ENCODE results near the gene TCN2. TPM values are rescaled to one million over a fixed set of nuclear protein-coding genes. Genes with fewer than 3 reads are reported as not detected.

TCN2 gene
- total and polyA plus RNA-seq, 2 of the 4 experiments (the other 2 are of a cell fraction) = 1.3 to 3.6 TPM

GRCh38 chr22:30607300-30607930 is 441 bp downstream of the TCN2 start:
- Histone ChIP-seq H2BK15ac (ENCODE audit: low read depth, low read length) (peak overlapping the region; percentile 27; the same call in 1 of the 3 replicates), H3K4me1 (ENCODE audit: control insufficient read depth, insufficient read depth, low read length) (peaks cover 14% of the 10 kb centered on the region), H2BK120ac (ENCODE audit: low read depth, low read length) (peak overlapping the region; percentile 50; the same call in 1 of the 2 replicates), H3K79me1 (ENCODE audit: low read depth in 1 of 2, low read length in 2 of 2) (no peaks in the 10 kb centered on the region; a peak in 1 of 4 replicates), H3K9ac (ENCODE audit: low read depth, low read length) (peak overlapping the region; percentile 53; the same call in 1 of the 2 replicates), H3K4me2 (ENCODE audit: low read depth, low read length) (peak overlapping the region; percentile 92), H3K23ac (ENCODE audit: low read depth, low read length) (peak overlapping the region; percentile 14; the same call in 1 of the 2 replicates), H4K8ac (ENCODE audit: low read depth in 2 of 2, low read length in 2 of 2) (peak overlapping the region; percentile 79 to 93), H3K36me3 (ENCODE audit: control insufficient read depth, insufficient read depth, low read length) (no peaks in the 10 kb centered on the region), H3K9me1 (ENCODE audit: insufficient read depth, low read length) (peaks cover 14% of the 10 kb centered on the region), H2AFZ (replicated peaks; ENCODE audit: low read length, poor library complexity) (peak overlapping the region; percentile 94), H3K9me3 (ENCODE audit: control insufficient read depth, insufficient read depth, low read length) (no peaks in the 10 kb centered on the region), H3K4ac (ENCODE audit: low read depth, low read length) (peak overlapping the region; percentile 91), H3K14ac (replicated peaks; ENCODE audit: low read depth, low read length) (peak overlapping the region; percentile 42; the same call in 1 of the 2 replicates), H2AK5ac (ENCODE audit: low read depth, low read length) (peak overlapping the region; percentile 71), H3K27me3 (ENCODE audit: control insufficient read depth, insufficient read depth, low read length) (no peaks in the 10 kb centered on the region), H2AK9ac (replicated peaks; ENCODE audit: low read depth, low read length, poor library complexity) (peak overlapping the region; percentile 29), H3K4me3 (ENCODE audit: insufficient read depth, low read depth, low read length) (peak overlapping the region; percentile 56), H3K27ac (ENCODE audit: insufficient read depth, low read length) (peak overlapping the region; percentile 72), H2BK20ac (ENCODE audit: low read depth, low read length) (peak overlapping the region; percentile 43), H4K5ac (ENCODE audit: low read depth, low read length) (peak overlapping the region; percentile 32), H3K56ac (ENCODE audit: extremely low read depth, insufficient read depth, low read length) (0 out of 2 replicates have a peak overlapping the region, but pooled peaks have one; percentile 0), H4K20me1 (ENCODE audit: insufficient read depth, low read length) (no peaks in the 10 kb centered on the region), H4K91ac (ENCODE audit: insufficient read depth, low read depth, low read length) (peak overlapping the region; percentile 66; the same call in 1 of the 2 replicates), H2BK5ac (ENCODE audit: low read depth, low read length, poor library complexity, severe bottlenecking) (peak overlapping the region; percentile 44), H3K18ac (ENCODE audit: low read depth, low read length) (peak overlapping the region; percentile 5; the same call in 1 of the 2 replicates)
- ChIA-PET POLR2A (ENCODE audit: unreplicated experiment) (interaction anchor here (0.5 kb wide), 1 partner anchor 70 kb away, joined by 3 read pairs; no protein-coding TSS in a partner anchor), CTCF (interaction anchor here (0.9 to 1.0 kb wide), 3 partner anchors 9 to 28 kb away, joined by 3 to 4 read pairs (median 3); partner anchors contain the start of gene SLC35E4)
- TF ChIP-seq, protein P1, sequence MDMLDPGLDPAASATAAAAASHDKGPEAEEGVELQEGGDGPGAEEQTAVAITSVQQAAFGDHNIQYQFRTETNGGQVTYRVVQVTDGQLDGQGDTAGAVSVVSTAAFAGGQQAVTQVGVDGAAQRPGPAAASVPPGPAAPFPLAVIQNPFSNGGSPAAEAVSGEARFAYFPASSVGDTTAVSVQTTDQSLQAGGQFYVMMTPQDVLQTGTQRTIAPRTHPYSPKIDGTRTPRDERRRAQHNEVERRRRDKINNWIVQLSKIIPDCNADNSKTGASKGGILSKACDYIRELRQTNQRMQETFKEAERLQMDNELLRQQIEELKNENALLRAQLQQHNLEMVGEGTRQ (IDR thresholded peaks at IDR 0.05; ENCODE audit: low read depth, low read length) = no peak
- no peak for TF ChIP-seq CHD1 (IDR thresholded peaks at IDR 0.05; ENCODE audit: low read depth, low read length)
- no peak for TF ChIP-seq MXI1 (IDR thresholded peaks at IDR 0.05; ENCODE audit: borderline replicate concordance, low read depth, low read length)
- no peak for TF ChIP-seq MAFK (IDR thresholded peaks at IDR 0.05; ENCODE audit: low read depth, low read length)
- no peak for TF ChIP-seq MAZ (IDR thresholded peaks at IDR 0.05; ENCODE audit: borderline replicate concordance, low read depth, low read length)
- TF ChIP-seq, protein P2, sequence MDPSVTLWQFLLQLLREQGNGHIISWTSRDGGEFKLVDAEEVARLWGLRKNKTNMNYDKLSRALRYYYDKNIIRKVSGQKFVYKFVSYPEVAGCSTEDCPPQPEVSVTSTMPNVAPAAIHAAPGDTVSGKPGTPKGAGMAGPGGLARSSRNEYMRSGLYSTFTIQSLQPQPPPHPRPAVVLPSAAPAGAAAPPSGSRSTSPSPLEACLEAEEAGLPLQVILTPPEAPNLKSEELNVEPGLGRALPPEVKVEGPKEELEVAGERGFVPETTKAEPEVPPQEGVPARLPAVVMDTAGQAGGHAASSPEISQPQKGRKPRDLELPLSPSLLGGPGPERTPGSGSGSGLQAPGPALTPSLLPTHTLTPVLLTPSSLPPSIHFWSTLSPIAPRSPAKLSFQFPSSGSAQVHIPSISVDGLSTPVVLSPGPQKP (IDR thresholded peaks at IDR 0.05; ENCODE audit: borderline replicate concordance, low read depth, low read length) = no peak
- no peak for TF ChIP-seq SMC3 (IDR thresholded peaks at IDR 0.05; ENCODE audit: low read depth, low read length)
- no peak for TF ChIP-seq RCOR1 (IDR thresholded peaks at IDR 0.05; ENCODE audit: insufficient replicate concordance, low read length)
- no peak for TF ChIP-seq FOS (IDR thresholded peaks at IDR 0.05; ENCODE audit: low read depth, low read length)
- TF ChIP-seq, protein P3, sequence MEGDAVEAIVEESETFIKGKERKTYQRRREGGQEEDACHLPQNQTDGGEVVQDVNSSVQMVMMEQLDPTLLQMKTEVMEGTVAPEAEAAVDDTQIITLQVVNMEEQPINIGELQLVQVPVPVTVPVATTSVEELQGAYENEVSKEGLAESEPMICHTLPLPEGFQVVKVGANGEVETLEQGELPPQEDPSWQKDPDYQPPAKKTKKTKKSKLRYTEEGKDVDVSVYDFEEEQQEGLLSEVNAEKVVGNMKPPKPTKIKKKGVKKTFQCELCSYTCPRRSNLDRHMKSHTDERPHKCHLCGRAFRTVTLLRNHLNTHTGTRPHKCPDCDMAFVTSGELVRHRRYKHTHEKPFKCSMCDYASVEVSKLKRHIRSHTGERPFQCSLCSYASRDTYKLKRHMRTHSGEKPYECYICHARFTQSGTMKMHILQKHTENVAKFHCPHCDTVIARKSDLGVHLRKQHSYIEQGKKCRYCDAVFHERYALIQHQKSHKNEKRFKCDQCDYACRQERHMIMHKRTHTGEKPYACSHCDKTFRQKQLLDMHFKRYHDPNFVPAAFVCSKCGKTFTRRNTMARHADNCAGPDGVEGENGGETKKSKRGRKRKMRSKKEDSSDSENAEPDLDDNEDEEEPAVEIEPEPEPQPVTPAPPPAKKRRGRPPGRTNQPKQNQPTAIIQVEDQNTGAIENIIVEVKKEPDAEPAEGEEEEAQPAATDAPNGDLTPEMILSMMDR (conservative IDR thresholded peaks at IDR 0.05; ENCODE audit: low read depth, low read length) = no peak
- no CpG with 5 or more reads among the region's 7 CpGs for WGBS, 2 experiments (ENCODE audit: extremely low coverage in 2 of 2, insufficient read length in 1 of 2)
- no TSS peak for BruUV-seq (replicated peaks)
- in situ Hi-C loops (cut with MboI; ENCODE audit: low sequenced_read_pairs) (no loop called here), intact Hi-C loops (cut with micrococcal nuclease) (no loop called here), dilution Hi-C loops (cut with HindIII; ENCODE audit: low sequenced_read_pairs, unreplicated experiment) (no loop called here)
- no peak for ATAC-seq (ENCODE audit: low read depth)
- DNase-seq = no peak
